Parathyroid adenoma (tissue), 2 donors: ENCODE data around the gene SIL1.

Experiments used
- H2AFZ ChIP-seq: fragments of 300-600 bp; sonication (generic); one replicate; pipeline ENCODE4 v1.7.0; 2017; ENCODE audit warnings: antibody characterized with exemption, mild to moderate bottlenecking
- H3K27ac ChIP-seq: fragments of 300-600 bp; sonication (generic); one replicate; pipeline ENCODE4 v1.7.0; 2017
- H3K27me3 ChIP-seq: fragments of 300-600 bp; sonication (generic); one replicate; pipeline ENCODE4 v1.7.0; 2017; ENCODE audit warnings: low read length; ENCODE audit not compliant: control insufficient read depth, insufficient read depth
- H3K36me3 ChIP-seq: fragments of 300-600 bp; sonication (generic); one replicate; pipeline ENCODE4 v1.7.0; 2017; ENCODE audit warnings: low read length; ENCODE audit not compliant: control insufficient read depth, insufficient read depth
- H3K4me1 ChIP-seq: fragments of 300-600 bp; sonication (generic); one replicate; pipeline ENCODE4 v1.7.0; 2017; ENCODE audit warnings: control low read depth
- H3K4me2 ChIP-seq: fragments of 300-600 bp; sonication (generic); one replicate; pipeline ENCODE4 v1.7.0; 2017; ENCODE audit warnings: low read length
- H3K4me3 ChIP-seq: fragments of 300-600 bp; sonication (generic); one replicate; pipeline ENCODE4 v1.7.0; 2017; ENCODE audit warnings: low read depth, low read length
- H3K79me2 ChIP-seq: fragments of 300-600 bp; sonication (generic); one replicate; pipeline ENCODE4 v1.7.0; 2017; ENCODE audit warnings: control low read depth
- H3K9ac ChIP-seq: fragments of 300-600 bp; sonication (generic); one replicate; pipeline ENCODE4 v1.7.0; 2017; ENCODE audit warnings: mild to moderate bottlenecking
- H3K9me3 ChIP-seq: fragments of 300-600 bp; sonication (generic); one replicate; pipeline ENCODE4 v1.7.0; 2017; ENCODE audit warnings: low read length; ENCODE audit not compliant: control insufficient read depth
- TF ChIP-seq, protein P1 (sequence below): fragments of 300-600 bp; sonication (generic); IDR thresholded peaks from one replicate; pipeline ENCODE4 v1.7.0; 2017; ENCODE audit warnings: antibody characterized with exemption, mild to moderate bottlenecking
- donor health status: primary hyperparathyroidism.

Gene SIL1

DNA sequence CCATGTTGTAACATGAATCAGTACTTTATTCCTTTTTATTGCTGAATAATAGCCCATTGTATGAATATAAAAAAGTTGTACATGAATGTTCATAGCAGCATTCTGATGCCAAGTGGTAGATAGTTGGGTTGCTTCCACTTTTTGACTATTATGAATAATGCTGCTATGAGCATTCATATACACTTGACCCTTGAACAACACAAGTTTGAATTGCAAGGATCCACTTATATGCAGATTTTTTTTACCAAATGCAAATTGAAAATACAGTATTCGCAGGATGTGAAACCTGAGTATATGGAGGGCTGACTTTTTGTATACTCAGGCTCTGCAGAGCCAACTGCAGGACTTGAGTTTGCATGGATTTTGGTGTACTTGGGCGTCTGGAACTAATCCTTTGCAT lies 14.7 kb upstream of the SIL1 start:
- H3K27me3 ChIP-seq, result no peaks in the 10 kb centered on the region
- H2AFZ ChIP-seq, result no peak overlapping the region
- no peaks in the 10 kb centered on the region for H3K9me3 ChIP-seq
- no peaks in the 10 kb centered on the region for H3K79me2 ChIP-seq
- H3K9ac ChIP-seq, result no peak overlapping the region
- TF ChIP-seq, protein P1, sequence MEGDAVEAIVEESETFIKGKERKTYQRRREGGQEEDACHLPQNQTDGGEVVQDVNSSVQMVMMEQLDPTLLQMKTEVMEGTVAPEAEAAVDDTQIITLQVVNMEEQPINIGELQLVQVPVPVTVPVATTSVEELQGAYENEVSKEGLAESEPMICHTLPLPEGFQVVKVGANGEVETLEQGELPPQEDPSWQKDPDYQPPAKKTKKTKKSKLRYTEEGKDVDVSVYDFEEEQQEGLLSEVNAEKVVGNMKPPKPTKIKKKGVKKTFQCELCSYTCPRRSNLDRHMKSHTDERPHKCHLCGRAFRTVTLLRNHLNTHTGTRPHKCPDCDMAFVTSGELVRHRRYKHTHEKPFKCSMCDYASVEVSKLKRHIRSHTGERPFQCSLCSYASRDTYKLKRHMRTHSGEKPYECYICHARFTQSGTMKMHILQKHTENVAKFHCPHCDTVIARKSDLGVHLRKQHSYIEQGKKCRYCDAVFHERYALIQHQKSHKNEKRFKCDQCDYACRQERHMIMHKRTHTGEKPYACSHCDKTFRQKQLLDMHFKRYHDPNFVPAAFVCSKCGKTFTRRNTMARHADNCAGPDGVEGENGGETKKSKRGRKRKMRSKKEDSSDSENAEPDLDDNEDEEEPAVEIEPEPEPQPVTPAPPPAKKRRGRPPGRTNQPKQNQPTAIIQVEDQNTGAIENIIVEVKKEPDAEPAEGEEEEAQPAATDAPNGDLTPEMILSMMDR, result no peak
- H3K4me1 ChIP-seq, result no peaks in the 10 kb centered on the region
- H3K27ac ChIP-seq, result no peak overlapping the region
- no peak overlapping the region for H3K4me2 ChIP-seq
- no peaks in the 10 kb centered on the region for H3K36me3 ChIP-seq
- H3K4me3 ChIP-seq, result no peak overlapping the region

DNA sequence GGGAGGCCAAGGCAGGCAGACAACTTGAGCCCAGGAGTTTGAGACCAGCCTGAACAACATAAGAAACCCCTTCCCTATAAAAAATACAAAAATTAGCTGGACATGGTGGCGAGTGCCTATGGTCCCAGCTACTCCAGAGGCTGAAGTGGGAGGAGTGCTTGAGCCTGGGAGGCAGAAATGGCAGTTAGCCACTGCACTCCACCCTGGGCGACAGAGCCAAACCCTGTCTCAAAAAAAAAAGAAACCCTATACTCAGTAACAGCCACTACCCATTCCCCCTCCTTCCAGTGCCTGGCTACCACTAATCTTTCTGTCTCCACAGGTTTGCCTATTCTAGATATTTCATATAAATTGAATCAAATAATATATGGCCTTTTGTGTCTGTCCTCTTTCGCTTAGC lies 14.3 kb upstream of the SIL1 start:
- Histone ChIP-seq H3K4me3 (no peak overlapping the region), H2AFZ (no peak overlapping the region), H3K36me3 (no peaks in the 10 kb centered on the region), H3K9me3 (no peaks in the 10 kb centered on the region), H3K4me1 (no peaks in the 10 kb centered on the region), H3K27me3 (no peaks in the 10 kb centered on the region), H3K4me2 (no peak overlapping the region), H3K9ac (no peak overlapping the region), H3K79me2 (no peaks in the 10 kb centered on the region), H3K27ac (no peak overlapping the region)
- TF ChIP-seq, protein P1, result no peak

DNA sequence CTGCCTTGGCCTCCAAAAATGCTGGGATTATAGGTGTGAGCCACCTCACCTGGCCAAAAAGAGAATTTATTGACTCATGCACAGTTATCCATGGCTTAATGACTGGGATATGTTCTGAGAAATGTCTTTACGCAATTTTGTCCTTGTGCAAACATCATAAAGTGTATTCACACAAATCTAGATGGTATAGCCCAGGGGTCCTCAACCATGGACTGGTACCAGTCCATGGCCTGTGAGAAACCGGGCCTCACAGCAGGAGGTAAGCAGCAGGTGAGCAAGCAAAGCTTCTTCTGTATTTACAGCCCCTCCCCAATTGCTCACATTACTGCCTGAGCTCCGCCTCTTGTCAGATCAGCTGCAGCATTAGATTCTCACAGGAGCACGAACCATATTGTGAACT lies 12.4 kb upstream of the SIL1 start:
- no peaks in the 10 kb centered on the region for H3K4me1 ChIP-seq

DNA sequence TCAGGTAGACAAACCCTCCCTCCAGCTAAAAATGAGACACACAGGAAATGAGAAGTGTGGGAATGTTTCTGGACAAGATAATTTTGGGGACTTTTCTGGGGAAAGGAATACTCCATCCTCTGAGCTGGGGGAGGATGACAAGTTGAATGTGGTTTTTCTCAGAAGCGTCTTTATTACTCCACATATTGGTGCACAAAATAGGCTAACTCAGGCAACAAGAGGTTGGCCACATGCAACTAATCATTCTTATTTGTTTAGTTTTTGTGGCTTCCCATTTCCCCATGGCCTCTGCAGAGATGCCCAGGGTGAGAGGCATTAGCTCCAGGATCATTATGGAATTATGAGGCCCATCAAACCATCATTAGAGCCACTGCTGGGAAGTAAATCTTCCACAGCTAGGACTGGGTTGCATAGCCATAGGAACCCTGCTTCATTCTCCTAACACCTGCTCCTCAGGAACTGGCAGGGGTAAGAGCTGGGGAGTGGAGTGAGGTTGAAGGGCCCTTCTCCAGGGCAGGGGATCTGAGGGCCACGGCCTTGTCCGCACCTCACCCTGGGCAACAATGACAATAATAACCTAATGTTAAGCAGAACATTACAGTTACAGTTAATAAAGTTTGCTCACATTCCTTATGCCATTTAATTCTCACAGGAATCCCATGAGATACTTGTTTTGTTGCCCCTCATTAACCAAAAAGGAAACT lies 9.3 kb upstream of the SIL1 start:
- H3K36me3 ChIP-seq, result no peaks in the 10 kb centered on the region
- H3K79me2 ChIP-seq, result no peaks in the 10 kb centered on the region
- no peak overlapping the region for H3K9ac ChIP-seq
- no peak overlapping the region for H3K27ac ChIP-seq
- no peaks in the 10 kb centered on the region for H3K27me3 ChIP-seq
- no peak overlapping the region for H3K4me2 ChIP-seq
- H2AFZ ChIP-seq, result no peak overlapping the region
- H3K4me1 ChIP-seq, result no peaks in the 10 kb centered on the region
- TF ChIP-seq, protein P1, result no peak
- H3K9me3 ChIP-seq, result no peaks in the 10 kb centered on the region
- no peak overlapping the region for H3K4me3 ChIP-seq

More for the DNA sequence above, 12.4 kb upstream of the SIL1 start:
- Histone ChIP-seq H3K79me2 (no peaks in the 10 kb centered on the region), H3K27ac (no peak overlapping the region), H3K9ac (no peak overlapping the region), H2AFZ (no peak overlapping the region), H3K27me3 (no peaks in the 10 kb centered on the region), H3K4me2 (no peak overlapping the region), H3K36me3 (no peaks in the 10 kb centered on the region), H3K9me3 (no peaks in the 10 kb centered on the region), H3K4me3 (no peak overlapping the region)
- TF ChIP-seq, protein P1, result no peak

DNA sequence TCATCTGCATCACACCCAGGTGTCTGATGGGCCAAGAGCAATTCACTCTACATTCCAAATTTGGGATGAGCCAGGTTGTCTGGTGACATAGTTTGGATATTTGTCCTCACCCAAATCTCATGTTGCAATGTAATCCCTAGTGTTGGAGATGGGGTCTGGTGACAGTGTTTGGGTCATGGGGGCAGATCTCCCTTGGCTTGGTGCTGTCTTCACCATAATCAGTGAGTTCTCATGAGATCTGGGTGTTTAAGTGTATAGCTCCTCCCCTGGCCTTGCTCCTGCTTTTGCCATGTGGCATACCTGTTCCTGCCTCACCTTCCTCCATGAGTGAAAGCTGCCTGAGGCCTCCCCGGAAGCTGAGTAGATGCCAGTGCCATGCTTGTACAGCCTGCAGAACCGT lies 7.4 kb upstream of the SIL1 start:
- H3K9ac ChIP-seq, result no peak overlapping the region
- no peak overlapping the region for H3K4me2 ChIP-seq
- H3K4me1 ChIP-seq, result no peaks in the 10 kb centered on the region
- H3K4me3 ChIP-seq, result no peak overlapping the region
- no peaks in the 10 kb centered on the region for H3K27me3 ChIP-seq
- H3K27ac ChIP-seq, result no peak overlapping the region
- H3K36me3 ChIP-seq, result no peaks in the 10 kb centered on the region
- TF ChIP-seq, protein P1, result no peak
- H3K79me2 ChIP-seq, result no peaks in the 10 kb centered on the region
- H3K9me3 ChIP-seq, result no peaks in the 10 kb centered on the region
- H2AFZ ChIP-seq, result no peak overlapping the region
